HG03460 (cell line): ENCODE results near the gene TACC3.

ENCODE experiments used
- ATAC-seq: cut with Tn5 transposase; IDR thresholded peaks from one replicate; pipeline ENCODE4 v1.9.1; 2021; ENCODE audit not compliant: unreplicated experiment

TACC3 gene

DNA sequence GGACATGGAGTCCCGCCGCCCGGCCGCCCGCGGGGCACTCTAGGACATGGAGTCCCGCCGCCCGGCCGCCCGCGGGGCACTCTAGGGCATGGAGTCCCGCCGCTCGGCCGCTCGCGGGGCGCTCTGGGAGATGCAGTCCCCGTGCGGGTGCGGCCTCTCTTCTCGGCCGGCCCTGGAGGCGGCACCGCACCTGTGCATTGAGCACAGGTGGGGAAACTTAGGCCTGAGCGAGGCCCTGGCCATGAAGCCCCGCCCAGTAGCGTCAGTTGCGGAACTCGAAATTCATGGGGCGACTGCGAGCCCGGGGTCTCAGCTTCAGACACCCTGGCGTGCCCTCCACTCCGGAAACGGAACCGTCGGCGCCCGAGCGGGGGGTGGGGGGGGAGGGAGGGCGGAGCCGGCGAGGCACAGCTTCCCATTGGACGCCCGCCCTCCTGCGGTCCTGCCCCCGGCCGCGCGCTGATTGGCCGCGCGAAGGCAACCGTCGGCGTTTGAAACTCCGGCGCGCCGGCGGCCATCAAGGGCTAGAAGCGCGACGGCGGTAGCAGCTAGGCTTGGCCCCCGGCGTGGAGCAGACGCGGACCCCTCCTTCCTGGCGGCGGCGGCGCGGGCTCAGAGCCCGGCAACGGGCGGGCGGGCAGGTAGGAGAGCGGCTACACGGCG lies at the start of gene TACC3, which contains the start of gene TMEM129:
TSS of gene TACC3 (plus strand) at position 519 of the 663 bp plus-strand sequence. CDS start 1,901 bp downstream, outside the sequence.
TSS of gene TMEM129 (minus strand) at position 321 of the 663 bp plus-strand sequence. CDS start 486 bp downstream, outside the sequence.
- ATAC-seq, result peak; percentile 72

DNA sequence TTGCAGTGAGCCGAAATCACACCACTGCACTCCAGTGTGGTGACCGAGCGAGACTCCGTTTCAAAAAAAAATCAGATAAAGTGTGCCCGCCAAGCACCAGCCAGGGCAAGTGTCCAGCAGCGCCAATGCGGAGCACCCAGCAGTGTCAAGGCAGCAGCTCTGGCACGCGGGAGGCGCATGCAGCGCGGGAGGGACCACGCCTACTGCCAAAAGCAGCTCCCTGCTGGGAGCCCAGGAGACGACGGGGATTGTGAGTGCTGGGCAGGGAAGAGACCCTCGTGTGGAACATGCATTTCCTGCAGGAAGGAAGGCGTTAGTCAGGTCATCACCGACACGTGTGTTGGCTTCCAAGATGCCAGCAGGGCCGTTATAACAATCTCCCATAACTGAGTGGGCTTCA lies 47.6 kb upstream of the TACC3 start:
- no peak for ATAC-seq

DNA sequence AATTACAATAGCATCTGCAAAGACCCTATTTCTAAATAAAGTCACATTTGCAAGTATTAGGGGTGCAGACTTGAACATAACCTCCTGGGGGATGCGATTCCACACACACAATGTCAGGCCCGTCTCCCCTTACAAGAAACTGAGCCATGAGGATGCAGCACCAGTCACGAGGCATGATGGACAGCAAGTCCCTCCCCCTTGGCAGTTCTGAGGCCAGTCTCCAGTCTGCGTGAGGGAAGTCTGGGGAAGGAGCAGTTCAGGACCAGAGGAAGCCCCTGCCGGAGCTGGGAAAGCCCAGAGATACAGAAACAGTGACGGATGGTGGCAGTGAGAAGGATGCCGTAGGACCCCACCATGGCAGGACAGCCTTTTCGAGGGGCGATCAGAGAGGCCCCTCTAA lies 46.6 kb upstream of the TACC3 start:
- no peak for ATAC-seq

DNA sequence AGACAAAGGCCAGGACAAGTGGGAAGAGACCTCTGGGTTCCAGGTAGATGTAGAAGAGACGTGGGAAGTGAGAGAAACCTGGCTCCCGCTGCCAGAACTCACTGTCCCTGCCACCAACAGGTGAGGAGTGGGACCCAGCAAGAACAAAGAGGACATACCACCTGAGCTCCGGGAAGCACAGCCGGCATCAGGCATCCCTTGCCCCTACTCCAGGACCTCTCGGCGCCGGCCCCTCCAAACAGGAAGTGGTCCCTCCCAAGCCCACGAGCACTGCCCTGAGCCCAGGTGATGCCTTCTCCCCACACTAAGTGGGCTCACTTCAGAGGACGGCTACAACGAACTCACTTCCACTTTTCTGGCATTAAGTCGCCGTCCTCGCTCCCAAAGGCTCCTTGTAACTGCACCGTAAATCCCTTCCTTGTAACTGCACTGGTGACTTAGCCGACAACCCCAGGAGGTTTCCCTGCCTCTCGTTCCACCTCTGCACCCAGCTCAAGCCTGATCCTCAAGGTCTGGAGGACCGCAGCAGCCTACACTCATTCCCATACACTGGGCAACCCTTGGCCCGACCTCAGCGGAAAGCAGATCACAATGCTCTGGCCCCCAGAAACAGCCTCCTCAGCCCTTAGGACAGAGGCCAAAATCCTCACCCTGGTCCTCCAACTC lies 46.1 kb upstream of the TACC3 start:
- ATAC-seq, result no peak

DNA sequence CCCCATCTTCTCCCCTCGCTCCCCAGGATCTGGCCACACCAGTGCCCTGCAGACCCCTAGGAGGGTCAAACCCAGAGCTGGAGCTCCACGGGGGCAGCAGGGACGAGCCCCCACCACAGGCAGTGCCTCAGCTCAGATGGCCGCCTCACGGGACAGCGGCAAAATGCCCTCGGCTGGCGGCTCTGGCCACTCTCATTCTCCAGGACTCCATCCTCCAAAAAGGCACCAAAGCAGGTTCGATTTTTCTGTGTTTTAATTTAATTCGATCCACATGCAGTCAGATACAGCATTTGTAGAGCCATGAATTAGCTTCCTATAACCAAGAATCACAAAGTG lies 45.6 kb upstream of the TACC3 start:
- ATAC-seq, result no peak

DNA sequence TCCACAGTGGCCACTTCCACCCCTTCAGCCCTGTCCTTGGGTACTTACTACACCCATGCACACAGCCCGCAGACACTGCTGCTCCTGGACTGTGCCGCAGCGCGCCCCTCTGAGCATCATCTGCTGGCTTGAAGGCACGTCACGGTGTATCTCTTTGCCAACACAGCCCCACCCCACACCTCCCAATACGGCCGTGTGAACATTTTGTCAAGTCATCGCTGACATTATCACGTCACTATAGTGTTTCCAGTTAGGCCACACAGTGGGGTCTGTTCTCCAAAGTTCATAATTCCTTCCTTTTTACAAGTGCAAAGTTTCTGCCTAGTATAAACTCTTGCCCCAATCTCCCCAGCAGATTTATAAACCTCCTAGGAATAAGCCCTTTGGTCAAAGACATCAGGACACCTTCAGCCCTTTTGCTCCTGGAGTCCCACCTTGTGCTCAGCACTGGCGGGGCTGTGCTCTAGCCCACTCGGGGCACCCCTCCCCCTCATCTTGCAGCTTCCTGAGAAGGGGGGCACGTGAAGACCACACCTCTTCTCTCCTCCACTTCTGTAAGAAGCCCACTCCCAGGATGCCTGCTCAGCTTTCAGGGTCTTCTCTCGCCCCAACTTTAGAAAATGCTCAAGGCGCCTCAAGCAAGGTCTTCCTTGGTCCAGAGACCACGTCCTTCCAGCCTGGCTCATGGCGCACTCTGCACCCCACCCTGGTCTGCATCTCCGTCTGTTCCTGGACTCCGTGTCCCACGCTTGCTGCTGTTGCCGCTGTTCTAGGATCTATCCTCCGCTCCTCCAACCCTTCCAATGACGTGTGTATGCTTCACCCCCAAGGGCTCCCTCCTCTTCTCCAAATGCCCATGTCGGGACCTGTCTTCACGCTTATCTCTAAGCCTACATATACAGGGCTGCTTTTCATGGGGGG lies 44.5 kb upstream of the TACC3 start:
- no peak for ATAC-seq

DNA sequence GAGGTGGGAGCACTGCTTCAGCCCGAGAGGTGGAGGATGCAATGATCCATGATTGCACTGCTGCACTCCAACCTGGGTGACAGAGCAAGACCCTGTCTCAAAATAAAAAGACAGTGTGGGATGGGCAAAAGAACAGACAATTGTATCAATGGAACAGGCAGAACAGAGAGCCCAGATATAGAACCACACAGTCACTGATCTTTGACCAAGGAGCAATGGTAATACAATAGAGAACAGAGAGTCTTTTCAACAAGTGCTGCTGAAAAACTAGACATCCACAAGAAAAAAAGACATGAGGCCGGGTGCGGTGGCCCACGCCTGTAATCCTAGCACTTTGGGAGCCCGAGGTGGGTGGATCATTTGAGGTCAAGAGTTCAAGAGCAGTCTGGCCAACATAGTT lies 43.1 kb upstream of the TACC3 start:
- no peak for ATAC-seq

DNA sequence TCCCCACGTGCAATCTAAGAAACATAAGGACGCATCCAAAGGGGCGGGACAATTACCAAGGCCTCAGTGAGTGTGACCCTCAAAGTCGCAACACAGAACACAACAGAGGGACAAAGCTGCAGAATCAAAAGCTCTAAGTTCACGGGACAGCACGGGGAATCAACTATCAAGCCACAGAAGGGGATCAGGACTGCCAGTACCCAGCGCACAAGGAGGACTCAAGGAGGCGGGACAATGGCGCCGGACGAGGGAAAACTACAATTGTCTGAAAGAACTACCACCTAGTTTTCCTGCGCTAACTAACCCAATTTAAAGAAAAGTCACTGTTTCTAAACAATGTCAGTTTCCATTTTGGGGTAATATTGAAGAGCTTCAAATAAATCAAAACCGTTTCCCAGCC lies 38.5 kb upstream of the TACC3 start:
- ATAC-seq, result no peak

DNA sequence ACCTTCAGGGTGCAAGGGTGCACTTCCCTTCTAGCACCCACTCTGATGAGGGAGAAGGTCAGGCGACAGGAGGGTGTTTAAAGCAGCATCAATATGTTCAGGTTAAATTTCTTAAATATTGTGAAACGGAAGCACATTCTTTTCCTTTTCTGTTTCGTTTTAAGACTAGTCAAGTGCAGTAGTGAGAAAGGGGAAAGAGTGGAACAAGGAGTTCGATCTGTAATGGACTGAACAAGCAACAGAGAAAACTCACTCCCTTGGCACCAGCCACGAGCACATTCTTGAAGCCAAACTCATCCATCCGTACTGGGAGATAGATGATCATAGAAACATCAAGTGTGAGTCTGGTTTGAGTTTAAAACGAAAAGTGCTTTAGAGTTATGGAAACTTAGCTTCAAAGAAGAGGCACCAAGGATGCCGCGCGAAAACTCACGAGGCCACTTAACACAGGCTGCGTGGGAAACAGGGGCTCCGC lies 38.0 kb upstream of the TACC3 start:
- ATAC-seq, result no peak

DNA sequence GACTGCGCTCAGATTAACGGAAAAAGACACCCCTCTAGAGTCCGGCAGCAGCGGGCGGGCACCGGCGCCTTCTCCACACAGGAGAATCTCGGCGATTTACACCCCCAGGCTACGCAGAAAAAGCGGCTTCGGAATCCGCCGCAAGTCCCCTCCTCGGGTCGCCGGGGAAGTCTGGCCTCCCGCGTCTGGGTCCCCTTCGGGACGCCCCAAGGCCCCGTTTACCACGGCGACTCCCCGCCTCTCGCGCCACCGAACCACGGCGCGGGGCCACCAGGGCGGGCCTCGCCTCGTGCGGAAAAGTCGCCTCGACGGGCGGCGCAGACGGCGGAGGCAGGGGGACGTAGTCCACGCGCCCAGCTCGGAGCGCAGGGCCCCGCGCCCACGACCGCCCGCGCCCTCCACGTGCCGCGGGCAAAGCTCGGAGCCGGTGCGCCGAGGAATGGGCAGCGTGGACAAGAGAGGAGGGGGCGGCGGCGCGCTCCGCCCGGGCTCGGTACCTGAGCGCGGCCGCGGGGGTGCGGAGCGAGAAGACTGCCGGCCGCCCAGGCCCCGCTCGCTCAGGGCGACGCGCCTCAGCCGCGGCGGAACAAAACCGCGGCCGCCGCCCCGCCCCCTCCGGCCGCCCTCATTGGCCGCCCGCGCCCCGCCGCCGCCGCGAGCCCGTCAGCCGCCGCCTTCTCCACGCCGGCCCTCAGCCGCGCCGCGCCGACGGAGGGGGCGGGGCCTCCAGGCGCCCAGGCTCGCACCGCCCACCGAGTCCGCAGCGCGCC lies 37.4 kb upstream of the TACC3 start, which contains the start of gene FAM53A:
TSS of gene FAM53A (minus strand) at position 578 of the 770 bp plus-strand sequence. CDS start 15,572 bp downstream, outside the sequence.
- ATAC-seq, result peak; percentile 88

DNA sequence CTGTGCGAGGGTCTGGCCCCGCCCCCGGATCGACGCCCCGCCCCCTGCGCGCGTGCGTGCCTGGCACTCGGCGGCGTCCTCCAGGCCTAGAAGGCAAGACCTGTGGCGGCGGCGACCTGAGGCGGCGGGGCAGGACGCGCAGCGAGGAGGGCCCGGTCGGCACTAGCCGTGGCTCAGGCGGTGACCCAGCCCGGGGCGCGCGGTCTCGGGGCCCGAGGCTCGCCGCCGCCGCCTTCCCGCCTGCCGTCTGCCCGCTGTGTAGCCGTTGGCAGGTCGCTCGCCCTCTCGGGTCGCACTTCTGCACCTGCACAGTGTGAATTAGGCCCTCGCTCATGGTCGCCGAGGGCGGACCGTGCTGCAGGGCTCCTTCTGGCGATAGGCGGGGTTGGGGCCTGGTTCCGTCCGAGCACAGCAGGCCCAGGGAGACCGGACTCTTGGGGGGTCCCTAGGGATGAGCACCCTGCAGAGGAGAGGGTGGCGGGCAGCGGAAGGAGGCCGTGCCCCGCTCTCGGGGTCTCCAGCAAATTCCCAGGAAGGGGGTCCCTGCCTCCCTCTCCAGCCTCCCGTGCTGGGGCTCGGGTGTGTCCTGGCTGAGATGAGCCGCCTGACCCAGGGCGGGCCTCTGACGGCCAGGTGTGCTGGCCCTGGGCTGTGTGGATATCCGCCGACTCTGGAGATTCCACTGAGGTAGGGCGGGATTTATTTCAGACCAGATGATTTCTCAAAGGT lies 36.7 kb upstream of the TACC3 start:
- peak; percentile 6 for ATAC-seq

DNA sequence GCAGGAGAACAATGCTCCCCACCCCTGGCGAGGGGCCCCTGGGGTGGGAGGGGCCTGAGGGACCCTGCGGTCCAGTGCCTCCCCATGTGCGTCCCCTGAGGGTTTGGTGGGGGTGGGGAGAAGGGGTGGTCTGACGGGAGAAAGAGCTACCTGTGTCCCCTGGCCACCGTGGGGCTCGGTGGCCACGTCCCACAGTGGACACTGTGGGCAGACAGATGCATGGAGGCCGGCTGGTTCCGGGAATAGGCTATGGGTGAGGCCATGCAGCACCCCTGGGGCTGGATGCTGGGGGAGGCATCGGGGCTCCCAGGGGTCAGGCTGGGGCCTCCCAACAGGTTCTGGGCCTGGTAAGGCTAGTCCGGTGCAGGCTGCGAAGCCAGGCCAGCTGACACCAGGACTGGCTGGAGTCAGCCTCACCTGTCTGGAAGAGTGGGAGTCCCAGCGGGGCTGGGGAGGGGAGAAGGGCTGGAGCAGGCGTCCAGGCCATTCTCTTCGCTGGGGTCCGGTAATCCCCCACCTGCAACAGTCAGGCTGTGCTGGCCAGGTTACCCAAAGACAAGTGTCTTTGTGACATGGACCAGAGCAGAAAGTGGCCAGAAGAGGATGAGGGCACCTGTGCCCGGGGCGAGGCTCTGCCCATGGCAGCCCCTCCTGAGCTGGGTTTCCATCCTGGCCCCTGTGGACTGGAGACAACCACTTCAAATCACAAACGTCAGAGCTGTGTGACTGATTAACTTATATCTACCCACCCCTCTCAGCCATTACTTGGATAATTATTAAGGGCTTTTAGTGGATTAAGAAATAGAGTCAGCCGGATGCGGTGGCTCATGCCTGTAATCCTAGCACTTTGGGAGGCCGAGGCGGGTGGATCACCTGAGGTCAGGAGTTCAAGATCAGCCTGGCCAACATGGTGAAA lies 35.8 kb upstream of the TACC3 start:
- ATAC-seq, result no peak

DNA sequence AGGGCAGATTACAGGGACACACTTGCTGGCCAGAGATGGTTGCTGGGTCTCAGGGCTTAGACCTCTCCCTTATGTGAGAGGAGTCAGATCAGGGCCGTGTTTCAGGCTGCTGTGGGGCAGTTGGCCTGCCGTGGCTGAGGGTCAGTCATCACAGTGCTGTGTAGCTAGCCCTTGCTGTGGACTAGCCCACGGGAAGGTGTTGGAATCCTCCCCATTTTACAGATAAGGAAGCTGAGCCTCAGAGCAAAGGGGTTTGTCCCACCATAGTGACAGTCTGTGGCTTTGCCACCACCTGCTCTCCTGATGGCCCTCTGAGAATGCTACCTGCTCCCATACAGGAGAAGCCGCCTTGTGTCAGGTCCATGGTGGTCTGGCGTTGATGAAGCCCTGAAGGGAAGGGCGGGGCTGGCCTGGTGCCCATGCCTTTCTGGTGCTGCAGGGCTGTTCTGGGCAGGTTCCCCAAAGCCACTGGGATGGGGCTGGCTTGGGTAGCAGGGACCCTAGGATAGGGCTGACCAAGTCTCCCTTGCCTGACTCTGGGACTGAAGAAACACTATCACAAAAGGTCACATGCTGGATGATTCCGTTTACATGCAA lies 34.8 kb upstream of the TACC3 start:
- no peak for ATAC-seq

DNA sequence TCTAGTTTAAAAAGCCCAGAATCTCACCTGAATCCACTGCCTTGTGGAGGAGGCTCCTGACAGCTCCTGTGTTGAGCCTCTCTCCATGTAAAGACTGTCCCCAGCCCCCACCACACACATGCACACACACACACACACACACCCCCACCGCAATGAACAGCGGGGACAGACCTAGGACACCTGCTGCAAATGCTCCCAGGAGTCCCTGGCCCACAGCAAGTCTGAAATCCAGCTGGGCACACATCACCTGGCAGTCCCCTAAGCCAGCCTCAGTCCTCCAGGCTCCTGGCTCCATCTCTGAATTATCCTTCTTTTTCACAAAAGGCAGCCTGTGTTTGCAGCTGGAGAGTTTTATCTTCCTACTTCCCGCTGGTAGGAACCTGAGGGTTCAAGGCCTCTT lies 30.6 kb upstream of the TACC3 start:
- ATAC-seq, result no peak

DNA sequence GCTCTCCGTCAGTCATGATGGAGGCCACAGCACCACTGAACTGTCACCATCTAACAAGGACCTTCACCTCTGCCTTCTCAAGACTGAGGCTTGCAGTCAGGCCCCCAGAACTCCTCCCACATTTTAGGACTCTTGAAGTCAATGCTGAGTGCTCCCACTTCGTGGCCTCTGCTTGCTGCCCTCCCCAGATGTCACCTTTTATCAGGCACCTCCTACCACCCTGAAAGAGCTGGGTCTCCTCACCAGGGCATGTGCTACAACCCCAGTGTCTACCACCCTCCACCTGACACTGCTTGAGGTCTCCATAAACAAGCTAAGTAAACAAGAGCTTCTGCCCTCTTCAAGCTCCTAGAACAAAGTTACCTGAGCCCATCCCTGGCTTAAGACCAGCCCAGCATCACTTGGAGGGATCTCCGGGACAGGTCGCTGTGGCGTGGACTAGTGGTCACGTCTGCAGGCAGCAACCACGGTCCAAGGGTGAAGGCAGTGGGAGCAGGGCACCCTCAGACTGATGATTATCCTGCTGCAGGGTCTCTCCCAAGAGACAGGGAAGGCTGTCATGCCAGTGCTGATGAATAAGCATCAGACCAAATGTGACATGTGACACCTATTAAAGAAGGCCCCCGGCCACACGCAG lies 29.5 kb upstream of the TACC3 start:
- no peak for ATAC-seq

DNA sequence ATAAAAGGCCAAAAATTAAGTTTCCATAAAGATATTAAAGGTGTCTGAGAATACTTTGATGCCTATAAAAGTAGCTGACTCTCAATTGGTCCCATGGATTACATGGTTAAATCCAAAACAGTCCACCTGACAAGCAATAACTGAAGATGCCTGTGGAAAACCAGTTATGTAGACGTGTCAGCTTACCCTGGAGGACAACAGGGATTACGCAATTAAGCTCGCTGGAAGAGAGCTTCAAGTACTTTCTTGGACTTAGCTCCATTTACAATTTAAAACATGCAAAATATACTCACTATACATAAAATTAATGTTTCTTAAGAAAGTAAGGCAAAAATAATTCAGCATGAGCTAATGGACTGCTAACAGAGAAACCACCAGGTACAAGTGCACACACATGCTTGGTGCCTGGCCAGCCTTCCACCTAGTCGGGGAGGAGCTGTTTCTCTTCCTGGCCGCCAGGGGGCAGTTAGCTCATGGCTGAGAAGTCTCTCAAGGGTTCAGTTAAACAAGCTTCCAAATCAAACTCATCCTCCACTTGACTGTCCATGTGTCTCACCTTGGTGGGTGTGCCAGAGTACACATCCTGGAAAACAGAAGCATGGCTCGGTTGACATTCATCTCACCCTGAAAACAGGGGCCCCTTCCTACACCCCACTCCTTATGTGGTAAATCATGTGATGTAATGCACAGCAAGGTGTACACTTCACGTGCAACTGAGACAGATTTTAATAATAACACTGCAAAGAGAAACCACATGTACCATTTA lies 28.0 kb upstream of the TACC3 start:
- ATAC-seq, result no peak

DNA sequence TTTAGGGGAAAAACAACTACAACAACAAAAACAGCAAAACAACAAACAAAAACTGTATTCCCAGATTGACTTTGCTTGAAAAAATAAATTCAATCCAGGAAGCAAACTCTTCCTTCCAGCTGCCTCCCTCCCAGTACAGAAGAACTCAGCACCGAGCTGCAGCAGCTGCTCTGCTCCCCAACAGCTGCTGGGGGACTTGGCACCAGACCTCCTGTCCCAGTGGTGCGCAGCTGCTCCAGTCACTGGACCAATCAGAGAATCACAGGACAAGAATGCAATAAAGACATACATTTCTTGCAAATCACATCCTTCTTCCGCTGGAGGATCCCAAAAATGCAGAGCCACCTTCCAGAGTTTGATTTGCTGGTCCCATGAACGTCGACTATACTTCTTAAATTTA lies 25.4 kb upstream of the TACC3 start:
- no peak for ATAC-seq
